HG03196 (cell line): ENCODE measurements around the gene ANP32A.

Experiments
- ATAC-seq: cut with Tn5 transposase; IDR thresholded peaks from one replicate; pipeline ENCODE4 v1.9.1; 2021; ENCODE audit not compliant: unreplicated experiment

The ANP32A gene

GRCh38 chr15:68821190-68821840 lies 620 bp upstream of the ANP32A start:
- ATAC-seq = peak; percentile 13

DNA sequence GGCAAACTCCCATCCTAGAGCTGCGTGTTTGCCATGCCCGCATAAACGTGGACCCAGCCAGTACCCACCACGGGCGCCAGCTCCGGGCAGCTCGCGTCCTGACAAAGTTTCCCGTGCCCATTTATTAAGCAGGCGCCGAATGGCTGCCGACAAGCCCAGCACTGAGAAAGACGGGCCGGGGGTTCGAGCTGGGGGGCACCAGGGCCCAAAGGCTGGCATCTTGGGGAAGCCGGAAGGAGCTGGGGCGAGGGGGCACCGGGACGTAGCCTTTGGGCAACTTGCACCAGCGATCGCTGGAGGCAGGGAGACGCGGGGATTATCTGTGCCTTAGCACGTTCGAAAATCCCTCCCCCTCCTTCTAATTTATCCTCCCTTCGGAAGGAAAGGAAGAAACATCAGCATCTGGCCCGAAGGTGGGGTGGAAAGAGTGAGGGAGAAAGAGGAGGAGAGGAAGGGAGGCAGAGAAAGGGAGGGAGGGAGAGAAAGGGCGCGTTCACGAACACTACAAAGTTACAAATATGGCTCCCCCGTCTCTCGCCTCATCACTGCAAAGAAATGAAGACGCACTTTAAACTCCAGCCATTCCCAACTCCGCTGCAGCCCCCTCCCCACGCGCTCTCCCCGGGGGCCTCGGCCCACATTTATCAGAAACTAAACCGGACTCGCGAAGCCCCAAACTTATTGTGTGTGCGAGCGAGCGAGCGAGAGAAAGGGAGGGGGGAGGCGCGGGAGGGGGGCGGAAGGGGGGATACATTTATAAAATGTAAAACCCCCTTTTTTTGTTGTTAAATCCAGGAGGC lies 1.0 kb downstream of the ANP32A start:
- no peak for ATAC-seq

DNA sequence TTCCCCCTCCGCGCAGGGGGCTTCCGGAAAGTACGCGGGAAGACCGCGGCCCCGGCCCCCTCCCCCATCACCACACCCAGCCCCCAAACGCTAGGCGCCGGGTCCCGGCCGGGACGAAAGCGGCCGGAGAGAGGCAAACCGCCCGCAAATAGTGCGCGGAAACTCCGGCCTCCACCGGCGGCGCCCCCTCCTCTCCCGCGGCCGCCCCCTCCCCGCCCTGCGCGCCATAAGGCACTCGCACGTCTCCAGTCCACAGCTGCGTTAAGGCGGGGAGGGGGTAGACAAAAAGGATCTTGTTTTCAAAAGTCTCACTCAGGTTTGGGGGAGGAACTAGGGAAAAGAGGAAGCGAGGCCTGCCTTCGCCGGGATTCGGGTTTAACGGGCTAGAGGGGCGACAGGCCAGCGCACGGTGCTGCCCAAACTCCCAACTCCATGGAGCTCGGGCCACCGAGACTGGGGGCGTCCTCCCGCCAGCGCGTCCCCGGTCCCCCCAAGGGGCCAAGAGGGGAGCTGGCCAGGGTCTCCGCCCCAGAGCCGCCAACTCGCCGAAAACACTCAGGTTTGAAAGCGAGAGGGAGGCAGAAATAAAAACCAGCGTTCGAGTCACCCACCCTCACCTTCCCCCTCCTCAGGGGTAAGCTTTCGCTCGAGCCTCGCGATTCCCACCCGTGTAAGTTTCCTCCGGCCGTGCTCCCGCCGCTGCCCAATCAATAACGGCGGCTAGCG lies 1.8 kb downstream of the ANP32A start:
- ATAC-seq = no peak

- no peak for ATAC-seq
These were observed 2.5 kb downstream of the ANP32A start for GRCh38 chr15:68818066-68818768.

- no peak for ATAC-seq
These were observed 3.2 kb downstream of the ANP32A start for GRCh38 chr15:68817304-68818065.

- no peak for ATAC-seq
These were observed 3.8 kb downstream of the ANP32A start for GRCh38 chr15:68816795-68817303.

GRCh38 chr15:68816158-68816557 lies 4.5 kb downstream of the ANP32A start:
- no peak for ATAC-seq

GRCh38 chr15:68815598-68815997 lies 5.1 kb downstream of the ANP32A start:
- no peak for ATAC-seq

- ATAC-seq = no peak
These were observed 6.1 kb downstream of the ANP32A start for GRCh38 chr15:68814596-68814995.

- no peak for ATAC-seq
These were observed 7.9 kb downstream of the ANP32A start for GRCh38 chr15:68812597-68813431.

DNA sequence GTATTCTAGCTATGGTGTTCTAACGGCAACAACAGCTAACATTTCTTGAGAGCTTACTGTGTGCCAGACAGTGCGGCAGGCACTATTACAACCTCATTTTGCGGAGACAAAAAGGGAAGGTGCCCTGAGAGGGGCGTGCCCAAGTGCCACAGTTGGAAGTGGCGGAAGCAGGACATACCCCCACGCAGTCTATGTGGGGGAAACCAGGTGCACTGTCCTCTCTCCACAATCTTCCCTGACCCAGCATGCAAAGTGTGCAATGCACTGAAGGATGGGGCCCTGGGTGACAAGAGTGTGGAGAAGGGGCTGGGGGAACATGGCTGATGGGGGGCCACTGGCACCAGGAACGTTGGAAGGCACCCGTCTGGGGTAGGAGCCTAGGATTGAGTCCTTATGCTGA lies 8.6 kb downstream of the ANP32A start:
- ATAC-seq = no peak

DNA sequence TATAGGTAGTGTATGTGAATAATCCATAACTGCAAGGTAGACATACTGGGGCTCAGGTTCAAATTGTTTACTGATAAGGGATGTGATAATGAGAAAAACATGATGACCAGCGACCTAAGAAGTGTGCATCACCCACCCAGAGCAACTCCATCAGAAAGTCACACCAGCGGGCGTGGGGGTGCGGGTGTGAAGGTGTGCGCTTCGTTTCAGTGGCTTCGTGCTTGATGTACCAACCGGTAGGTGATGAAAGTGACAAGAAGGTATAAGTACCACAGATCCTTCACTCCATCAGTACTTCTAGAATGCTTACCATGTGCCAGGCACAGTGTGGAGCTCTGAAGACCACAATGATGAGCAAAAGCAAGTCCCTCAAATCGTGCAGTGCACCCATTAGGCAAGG lies 11.2 kb downstream of the ANP32A start:
- no peak for ATAC-seq

- ATAC-seq = no peak
These were observed 11.9 kb downstream of the ANP32A start for GRCh38 chr15:68808770-68809169.

DNA sequence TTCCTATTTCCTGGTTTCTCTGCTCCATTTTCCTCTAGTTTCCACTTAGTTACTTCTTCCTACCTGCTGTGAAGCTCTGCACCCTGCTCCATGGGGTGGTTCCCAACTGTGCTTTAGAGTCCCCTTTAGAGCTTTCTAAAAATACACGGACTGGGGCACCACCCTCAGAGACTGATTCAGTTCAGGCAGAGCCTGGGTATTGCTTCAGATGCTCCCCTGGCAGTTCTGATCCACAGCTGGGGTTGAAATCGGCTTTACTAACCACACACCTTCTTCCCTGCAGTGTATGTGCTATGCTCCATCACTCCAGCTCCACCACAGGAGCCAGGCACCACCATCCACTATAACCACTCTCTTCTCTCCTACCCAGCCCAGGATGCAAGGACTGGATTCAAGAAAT lies 12.6 kb downstream of the ANP32A start:
- ATAC-seq = no peak

DNA sequence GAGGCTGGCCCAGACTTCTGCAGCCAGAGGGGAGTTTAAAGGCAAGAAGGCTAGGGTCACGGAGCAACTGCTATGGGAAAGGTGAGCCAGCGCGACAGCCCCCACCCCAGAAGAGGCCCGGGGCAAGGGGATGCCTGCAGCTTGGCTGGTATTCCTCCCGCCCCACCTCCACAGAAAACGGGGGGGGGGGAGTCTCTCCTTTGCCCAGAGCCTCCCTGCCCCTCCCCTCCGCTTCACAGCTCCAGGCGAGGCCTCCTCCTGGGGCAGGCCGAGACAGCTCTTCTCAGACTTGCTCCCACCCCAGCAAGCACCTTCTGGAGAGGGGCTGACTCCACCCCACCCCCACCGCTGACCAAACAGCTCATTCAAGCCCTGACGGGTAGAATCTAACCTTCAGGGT lies 13.4 kb downstream of the ANP32A start:
- ATAC-seq = no peak

DNA sequence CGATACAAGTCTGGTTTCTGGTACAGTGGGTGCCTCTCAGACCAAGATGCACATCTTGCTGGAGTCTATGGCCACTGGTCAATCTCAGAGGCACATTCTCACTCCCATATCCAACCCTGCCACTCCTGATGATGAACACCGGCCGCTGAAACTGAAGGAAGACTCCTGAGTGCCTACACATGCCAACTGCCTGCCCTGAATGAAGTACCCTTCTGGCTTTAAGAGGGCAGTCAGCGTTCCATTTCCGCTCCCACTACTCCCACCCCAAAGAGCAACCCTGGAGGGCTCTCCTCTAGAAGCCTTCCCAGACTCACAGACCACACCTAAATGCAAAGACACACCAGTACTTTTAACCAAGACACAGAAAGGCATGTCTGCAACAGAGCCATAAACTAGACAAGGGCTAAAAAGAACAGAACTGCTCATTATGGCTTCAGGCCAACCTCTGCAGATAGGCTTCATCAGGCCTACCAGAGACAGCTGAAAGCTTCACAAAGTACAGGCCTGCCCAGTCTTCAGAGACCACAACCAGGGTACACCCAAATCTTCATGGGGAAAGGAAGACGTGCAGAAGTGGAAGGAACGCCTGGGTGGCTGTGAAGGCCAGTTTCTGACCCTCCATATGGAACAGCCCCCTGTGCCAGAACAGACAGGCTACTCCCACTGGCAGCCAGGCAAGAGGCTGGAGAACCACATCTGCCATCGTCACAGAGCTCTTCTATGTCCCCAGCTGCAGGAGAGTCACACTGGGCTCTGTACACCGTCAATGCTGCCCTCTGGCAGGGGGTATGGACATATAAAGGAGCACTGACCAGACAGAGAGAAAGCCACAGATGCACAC lies 14.3 kb downstream of the ANP32A start:
- ATAC-seq = no peak

GRCh38 chr15:68802373-68802772 lies 18.3 kb downstream of the ANP32A start:
- no peak for ATAC-seq

GRCh38 chr15:68801572-68802148 lies 19.0 kb downstream of the ANP32A start:
- no peak for ATAC-seq
